Suprapubic skin (tissue), 4 donors: ENCODE measurements around the gene TBC1D14.

ENCODE experiments used
- CTCF ChIP-seq, 2 donors: fragments of 200-600 bp in 1 of 2; fragments of 450-650 bp in 1 of 2; sonication (generic) in 1 of 2; IDR thresholded peaks; one replicate each; pipeline ENCODE4 v1.5.1; 2016 to 2019; ENCODE audit warnings: antibody characterized with exemption in 2 of 2, mild to moderate bottlenecking in 1 of 2, moderate library complexity in 1 of 2
- POLR2A ChIP-seq, 2 donors: fragments of 450-650 bp; IDR thresholded peaks; one replicate each; pipeline ENCODE4 v1.6.1; 2017; ENCODE audit warnings: antibody characterized with exemption in 2 of 2, mild to moderate bottlenecking in 2 of 2, moderate library complexity in 2 of 2
- POLR2AphosphoS5 ChIP-seq, 3 donors: sonication (generic); formaldehyde crosslinking; IDR thresholded peaks; one replicate each; pipeline ENCODE4 v1.6.1; 2017; ENCODE audit warnings: antibody characterized with exemption in 3 of 3

GRCh38 chr4:6945052-6945409, 35.4 kb downstream of the TBC1D14 start:
- TF ChIP-seq POLR2A (IDR thresholded peaks at IDR 0.05) (no peak), CTCF (IDR thresholded peaks at IDR 0.05) (no peak), POLR2AphosphoS5 (IDR thresholded peaks at IDR 0.05) (no peak)
